Stimulated activated CD4-positive, alpha-beta T cell treated with anti-CD3 and anti-CD28 coated beads, Interleukin-15, amount 100 ng/mL, for 48 hours (primary cell): ENCODE measurements around the gene GADD45GIP1.
A peak's percentile ranks its signal among the peaks of the same experiment; 100 is the strongest.
"Not testable (repeated sequence)": the region's sequence is repeated elsewhere in the genome, so short reads cannot be mapped to it uniquely, and the experiment has no call there.

Source experiments
- DNase-seq, 2 donors: peaks; one replicate each; pipeline ENCODE4 v3.0.0-alpha.2; 2020; ENCODE audit warnings: low read depth in 2 of 2

The GADD45GIP1 gene

DNA sequence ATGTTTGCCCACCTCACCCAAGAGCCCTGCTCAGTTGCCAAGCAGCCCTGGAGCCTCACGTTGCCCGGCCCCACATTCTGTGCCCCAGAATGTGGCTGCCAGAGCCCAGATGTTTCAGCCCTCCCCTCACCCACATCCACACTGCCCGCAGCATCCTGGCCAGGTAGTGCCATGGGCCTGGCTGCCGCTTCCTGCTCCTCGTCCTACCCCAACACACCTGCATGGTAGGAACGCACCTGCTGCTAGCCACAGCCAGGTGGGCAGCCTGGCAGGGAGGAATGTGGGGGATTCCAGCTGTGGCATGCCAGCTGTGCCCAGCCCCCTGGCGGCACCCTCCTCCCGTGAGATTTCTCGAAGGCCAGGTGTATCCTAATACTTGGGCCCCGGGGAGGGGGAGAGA lies 30.8 kb upstream of the GADD45GIP1 start:
- DNase-seq, result no peak

DNA sequence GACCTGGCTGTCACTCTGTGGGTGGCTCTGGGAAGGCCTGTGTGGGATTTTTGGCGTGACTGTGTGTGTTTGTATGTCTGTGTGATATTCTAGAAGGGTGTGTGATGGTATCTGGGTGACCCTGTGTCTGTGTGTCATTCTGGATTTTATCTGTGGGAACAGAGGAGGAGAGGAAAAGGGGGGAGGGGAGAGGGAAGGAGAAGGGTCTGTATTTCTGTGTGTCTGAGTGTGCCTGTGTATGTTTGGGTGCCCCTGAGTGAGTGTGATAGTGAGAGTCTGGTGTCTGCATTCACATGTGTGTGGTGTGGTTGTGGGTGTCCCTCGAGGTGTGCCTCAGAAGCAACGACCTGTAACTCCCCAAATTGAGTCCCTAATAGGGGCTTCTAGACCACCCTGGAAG lies 30.2 kb upstream of the GADD45GIP1 start:
- no peak for DNase-seq

GRCh38 chr19:12986726-12987125 lies 29.7 kb upstream of the GADD45GIP1 start:
- DNase-seq, result no peak

DNA sequence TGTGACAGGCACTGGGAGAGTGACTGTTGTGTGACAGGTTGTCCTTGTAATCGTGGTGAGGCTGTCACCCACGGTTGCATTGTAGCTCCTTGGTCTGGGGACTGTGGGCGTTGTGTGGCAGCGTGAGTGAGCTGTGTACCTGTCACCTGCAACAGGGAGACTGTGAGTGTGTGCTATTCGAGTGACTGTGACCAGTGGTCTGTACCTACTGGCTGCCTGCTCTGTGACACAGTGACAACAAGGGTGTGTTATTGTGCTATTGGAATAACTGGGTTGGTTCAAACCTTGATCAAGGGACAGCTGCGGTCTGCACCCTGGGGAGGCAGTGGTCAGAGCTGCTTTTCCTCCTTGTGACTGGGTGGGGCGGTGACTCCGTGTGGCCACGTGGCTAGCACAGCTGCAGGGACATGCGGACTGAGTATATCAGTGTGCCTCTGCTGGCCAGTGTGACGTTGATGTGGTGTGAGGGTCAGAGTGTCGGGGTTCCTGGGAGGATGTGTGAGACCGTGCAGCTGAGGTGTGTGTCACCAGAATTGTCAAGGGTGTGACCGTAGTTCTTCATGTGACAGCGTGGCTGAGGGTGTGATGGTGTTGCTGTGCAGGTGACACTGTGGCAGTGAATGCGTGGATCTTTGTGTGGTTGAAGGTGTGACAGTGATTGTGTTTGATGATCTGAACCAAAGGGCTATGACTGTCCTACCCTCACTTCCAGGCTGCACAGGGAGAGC lies 28.2 kb upstream of the GADD45GIP1 start:
- DNase-seq, result no peak

DNA sequence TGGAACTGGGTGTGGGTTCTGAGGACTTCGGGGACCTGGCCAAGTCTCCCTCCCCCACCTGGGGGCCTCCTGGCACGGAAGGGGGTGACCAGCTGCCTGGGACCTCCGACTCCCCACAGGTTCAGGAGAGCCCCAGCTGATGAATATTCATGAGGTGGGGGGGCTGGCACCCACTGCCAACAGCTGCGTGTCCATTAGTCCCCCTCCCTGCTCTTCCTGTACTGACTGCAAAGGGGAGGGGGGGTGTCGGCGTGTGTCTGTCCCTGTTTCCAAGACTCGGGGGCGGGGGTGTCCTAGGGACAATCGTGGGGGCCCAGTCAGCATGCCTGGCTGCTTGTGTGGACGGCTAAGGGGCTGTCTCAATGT lies 27.6 kb upstream of the GADD45GIP1 start:
- DNase-seq, result no peak

GRCh38 chr19:12984143-12984627 lies 27.2 kb upstream of the GADD45GIP1 start:
- no peak for DNase-seq

DNA sequence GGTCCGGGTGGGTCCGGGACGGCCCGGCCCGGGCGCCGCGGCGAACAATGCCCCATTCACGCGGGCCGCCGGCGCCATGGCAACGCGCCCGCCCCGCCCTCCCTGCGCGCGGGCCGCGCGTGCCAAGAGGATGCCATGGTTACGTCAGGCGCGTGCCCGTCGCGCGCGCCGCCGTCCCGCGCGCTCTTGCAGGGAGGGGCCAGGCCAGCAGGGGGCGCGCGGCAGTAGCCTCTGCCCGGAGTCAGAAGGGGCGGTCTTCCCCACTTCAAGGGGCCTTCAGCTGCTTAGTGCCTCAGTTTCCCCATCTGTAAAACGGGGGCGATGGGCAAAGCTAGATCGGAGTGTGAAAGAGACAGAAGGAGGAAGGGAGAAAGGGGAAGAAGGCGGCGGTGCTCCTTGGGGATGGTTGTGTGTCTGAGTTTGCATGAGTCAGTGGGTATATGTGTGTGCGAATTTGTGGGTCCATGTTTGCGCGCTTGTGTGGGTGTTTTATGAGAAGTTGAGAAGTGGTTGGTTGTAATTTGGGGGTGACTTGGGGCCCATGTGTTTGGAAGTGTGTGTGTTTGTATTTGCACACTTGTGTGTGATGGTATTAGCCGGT lies 26.6 kb upstream of the GADD45GIP1 start:
- DNase-seq, result peak; percentile 60 to 73

- no peak for DNase-seq
Measured at GRCh38 chr19:12983091-12983490, 26.1 kb upstream of the GADD45GIP1 start.

DNA sequence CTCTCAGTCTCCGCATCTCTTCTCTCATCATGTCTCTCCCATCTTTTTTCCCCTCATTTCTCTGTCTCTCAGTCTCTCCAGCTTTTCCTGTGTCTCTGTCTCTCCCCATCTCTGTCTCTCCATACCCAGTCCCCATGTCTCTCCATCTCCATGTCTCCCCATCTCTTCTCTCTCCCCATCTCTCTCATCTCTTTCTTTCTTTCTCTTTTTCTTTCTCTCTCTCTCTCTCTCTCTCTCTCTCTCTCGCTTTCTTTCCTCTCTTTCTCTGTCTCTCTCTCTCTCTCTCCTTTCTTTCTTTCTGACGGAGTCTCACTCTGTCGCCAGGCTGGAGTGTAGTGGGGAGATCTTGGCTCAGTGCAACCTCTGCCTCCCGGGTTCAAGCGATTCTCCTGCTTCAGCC lies 25.6 kb upstream of the GADD45GIP1 start:
- DNase-seq, result no peak

GRCh38 chr19:12979974-12980373 lies 23.0 kb upstream of the GADD45GIP1 start:
- DNase-seq, result no peak

DNA sequence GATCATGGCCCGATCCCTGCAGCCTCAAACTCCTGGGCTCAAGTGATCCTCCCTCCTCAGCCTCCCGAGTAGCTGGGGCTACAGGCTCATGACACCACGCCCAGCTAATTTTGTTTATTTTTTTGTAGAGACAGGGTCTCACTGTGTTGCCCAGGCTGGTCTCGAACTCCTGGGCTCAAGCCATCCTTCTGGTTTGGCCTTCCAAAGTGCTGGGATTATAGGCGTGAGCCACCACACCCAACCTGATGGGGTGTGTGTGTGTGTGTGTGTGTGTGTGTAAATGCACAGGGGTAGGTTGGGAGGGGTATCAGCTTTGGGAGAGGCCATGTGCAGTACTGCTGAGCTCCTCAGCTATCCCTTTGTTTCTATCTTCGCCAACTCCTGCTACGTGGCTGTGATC lies 19.1 kb upstream of the GADD45GIP1 start:
- DNase-seq, result not testable (repeated sequence)

DNA sequence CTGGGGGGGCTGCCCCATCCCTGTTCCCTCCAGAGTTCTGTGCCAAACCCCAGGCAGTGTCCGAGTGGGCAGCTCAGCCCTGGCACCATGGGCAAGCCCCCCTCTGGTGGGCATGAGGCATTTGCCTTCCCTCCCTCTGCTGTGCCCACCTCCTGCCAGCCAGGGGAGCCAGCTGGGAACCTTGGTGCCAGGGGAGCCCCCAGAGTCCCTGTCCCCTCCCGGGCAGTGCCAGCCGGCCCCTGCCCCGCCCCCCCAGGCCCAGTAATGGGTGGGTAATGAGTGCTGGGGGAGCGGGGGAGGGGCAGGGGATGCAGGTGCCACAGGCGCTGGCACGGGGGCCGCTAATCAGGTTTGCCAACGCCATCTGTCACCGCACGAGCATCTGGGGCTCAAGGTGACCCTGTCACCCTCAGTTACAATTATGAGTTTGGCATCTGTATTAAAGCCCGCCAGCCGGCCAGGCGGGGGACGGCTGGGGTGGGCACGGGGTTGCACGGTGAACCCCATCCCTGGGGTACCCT lies 18.3 kb upstream of the GADD45GIP1 start:
- no peak for DNase-seq

- no peak for DNase-seq
Measured at GRCh38 chr19:12974301-12975220, 17.5 kb upstream of the GADD45GIP1 start.

DNA sequence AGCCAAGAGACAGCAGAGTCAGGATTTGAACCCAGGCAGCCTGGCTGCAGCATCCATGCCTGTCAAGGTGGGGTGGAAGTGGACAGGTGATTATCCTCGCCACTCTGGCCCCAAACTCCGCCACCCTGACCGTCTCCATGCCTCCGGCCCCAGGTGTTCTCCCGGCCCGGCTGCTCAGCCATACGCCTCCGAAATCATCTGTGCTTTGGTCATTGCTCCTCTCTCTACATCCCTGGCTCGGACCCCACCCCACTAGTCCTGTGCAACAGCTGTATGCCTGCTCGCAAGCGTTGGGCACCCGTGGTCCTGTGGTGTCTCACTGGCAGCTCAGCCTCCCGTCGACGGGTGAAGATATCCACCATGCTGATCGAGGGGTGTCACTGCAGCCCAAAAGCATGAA lies 16.2 kb upstream of the GADD45GIP1 start:
- no peak for DNase-seq

DNA sequence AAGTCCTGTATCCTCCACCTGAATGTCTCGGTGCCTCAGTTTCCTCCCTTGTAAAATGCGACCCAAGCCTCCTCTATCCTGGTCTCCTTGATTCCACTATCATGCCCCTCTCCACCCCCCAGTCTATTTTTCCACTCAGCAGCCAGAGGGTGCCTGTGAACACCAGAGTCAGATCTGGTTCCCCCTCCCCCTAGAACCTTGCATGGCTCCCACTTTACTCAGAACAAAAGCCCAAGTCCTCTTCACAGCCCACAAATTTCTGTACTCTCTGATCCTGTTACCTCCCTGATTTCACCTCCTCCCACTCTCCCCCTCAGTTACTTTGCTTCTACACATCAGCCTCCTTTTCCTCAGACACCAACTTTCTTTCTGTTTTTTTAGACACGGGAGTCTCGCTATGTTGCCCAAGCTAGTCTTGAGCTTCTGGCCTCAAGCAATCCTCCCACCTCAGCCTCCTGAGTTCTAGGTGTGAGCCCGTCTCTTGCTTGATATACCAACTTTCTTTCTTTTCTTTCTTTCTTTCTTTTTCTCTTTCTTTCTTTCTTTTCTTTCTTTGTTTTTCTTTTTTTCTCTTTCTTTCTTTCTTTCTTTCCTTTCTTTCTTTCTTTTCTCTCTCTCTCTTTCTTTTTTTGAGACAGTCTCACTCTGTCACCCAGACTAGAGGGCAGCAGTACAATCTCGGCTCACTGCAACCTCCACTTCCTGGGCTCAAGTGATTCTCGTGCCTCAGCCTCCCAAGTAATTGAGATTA lies 13.2 kb upstream of the GADD45GIP1 start:
- no peak for DNase-seq

DNA sequence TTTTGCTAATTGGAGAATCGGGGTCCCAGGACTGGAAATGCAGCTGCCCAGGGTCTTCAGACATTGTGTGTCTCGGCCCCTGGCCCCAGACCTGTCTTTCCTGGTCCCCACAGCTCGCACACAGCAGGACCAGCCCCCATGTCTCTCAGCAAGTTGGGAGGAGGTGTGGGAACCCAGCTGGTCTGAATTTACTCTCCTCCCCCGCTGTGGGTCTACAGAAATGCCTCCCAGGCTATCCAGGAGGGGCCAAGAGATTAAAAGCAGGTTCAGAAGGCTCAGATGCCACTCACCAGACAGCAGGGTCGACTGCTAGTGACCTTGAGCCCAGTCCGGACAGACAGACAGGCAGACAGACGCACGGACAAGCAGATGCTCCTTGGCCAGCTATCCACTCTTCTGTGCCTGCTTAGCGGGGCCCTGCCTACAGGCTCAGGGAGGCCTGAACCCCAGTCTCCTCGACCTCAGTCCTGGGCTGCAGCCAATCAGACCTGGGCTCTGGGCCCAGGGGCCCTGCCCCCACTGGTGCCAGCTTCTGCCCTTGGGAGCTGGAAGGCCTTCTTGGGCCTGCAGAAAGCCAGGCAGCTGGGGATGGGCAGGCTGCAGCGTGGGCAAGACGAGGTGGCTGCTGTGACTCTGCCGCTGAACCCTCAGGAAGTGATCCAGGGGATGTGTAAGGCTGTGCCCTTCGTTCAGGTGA lies 12.4 kb upstream of the GADD45GIP1 start, which contains the start of gene DAND5:
Gene DAND5, plus strand, starts transcription at position 285 of the 697 bp plus-strand sequence. Its CDS starts 85 bp downstream, at position 370.
- no peak for DNase-seq

DNA sequence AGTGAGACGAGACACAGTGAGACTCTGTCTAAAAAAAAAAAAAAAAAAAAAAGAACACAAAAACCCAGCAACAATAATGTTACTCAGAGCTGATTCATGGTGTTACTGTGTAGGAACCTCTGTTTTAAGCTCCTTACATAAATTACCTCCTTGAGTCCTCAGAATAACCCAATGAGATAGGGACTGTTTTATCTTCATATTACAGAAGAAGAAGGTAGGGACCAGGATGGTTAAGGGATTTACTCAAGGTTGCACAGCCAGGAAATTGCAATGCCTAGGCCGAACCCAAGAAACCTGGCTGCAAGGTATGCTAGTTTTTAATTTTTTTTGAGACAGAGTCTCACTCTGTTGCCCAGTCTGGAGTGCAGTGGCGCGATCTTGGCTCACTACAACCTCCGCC lies 10.9 kb upstream of the GADD45GIP1 start:
- no peak for DNase-seq

GRCh38 chr19:12965812-12966135 lies 8.8 kb upstream of the GADD45GIP1 start:
- DNase-seq, result no peak

GRCh38 chr19:12965017-12965811 lies 8.2 kb upstream of the GADD45GIP1 start:
- DNase-seq, result peak; percentile 71 to 81

DNA sequence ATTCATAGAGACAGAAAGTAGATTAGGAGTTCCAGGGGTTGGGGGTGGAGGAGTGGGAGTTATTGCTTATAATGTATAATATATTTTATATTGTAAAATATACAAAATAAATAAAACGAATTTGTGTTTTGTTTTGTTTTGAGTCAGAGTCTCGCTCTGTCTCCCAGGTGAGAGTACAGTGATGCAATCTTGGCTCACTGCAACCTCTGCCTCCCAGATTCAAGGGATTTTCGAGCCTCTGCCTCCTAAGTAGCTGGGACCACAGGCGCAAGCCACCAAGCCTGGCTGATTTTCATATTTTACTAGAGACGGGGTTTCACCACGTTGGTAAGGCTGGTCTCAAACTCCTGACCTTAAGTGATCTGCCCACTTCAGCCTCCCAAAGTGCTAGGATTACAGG lies 2.5 kb upstream of the GADD45GIP1 start:
- no peak for DNase-seq
